Skin of body (tissue), 2 donors: Measurements from ENCODE around the gene OR2B3. TPM values are rescaled to one million over a fixed set of nuclear protein-coding genes. Genes with fewer than 3 reads are reported as not detected.
"Not testable (repeated sequence)": the region's sequence is repeated elsewhere in the genome, so short reads cannot be mapped to it uniquely, and the experiment has no call there.

Experiments used
- DNase-seq: peaks from one replicate; lab custom pipeline; 2025; lab: John Stamatoyannopoulos, UW
- total RNA-seq: library from RNA; depleted of rRNA; stranded (reverse); fragments of >200 nt; gene quantifications from one replicate; pipeline ENCODE4 v1.2.3, GENCODE V29; 2014

The OR2B3 gene
- total RNA-seq: not detected

- DNase-seq: no peak
These were observed at the start of gene OR2B3 for GRCh38 chr6:29087213-29087612. Gene OR2B3 (minus strand): TSS chr6:29087313. CDS start chr6:29087248, 65 bp downstream.

GRCh38 chr6:29131691-29132090 lies 44.6 kb upstream of the OR2B3 start:
- DNase-seq: no peak

GRCh38 chr6:29130644-29131043 lies 43.5 kb upstream of the OR2B3 start:
- DNase-seq: no peak

GRCh38 chr6:29129326-29130012 lies 42.4 kb upstream of the OR2B3 start:
- no peak for DNase-seq

GRCh38 chr6:29114964-29115363 lies 27.9 kb upstream of the OR2B3 start:
- DNase-seq: not testable (repeated sequence)

GRCh38 chr6:29112135-29112534 lies 25.0 kb upstream of the OR2B3 start:
- DNase-seq: no peak

- DNase-seq: no peak
These were observed 20.6 kb upstream of the OR2B3 start, which contains the start of gene OR2J3 for GRCh38 chr6:29107758-29108157. Gene OR2J3 (plus strand): TSS chr6:29108058. CDS start chr6:29111891, 3,833 bp downstream.

GRCh38 chr6:29099190-29099589 lies 12.1 kb upstream of the OR2B3 start, which contains the start of gene OR2J1:
Gene OR2J1 (plus strand): TSS chr6:29099490. CDS start chr6:29100943, 1,453 bp downstream.
- DNase-seq: no peak

GRCh38 chr6:29097803-29098202 lies 10.7 kb upstream of the OR2B3 start:
- DNase-seq: no peak

- DNase-seq: no peak
These were observed 5.8 kb upstream of the OR2B3 start for GRCh38 chr6:29092957-29093356.

- no peak for DNase-seq
These were observed 4.7 kb downstream of the OR2B3 start for GRCh38 chr6:29082457-29082856.

- DNase-seq: no peak
These were observed 5.8 kb downstream of the OR2B3 start for GRCh38 chr6:29081312-29081711.

GRCh38 chr6:29079203-29079602 lies 7.9 kb downstream of the OR2B3 start:
- DNase-seq: no peak

GRCh38 chr6:29071831-29072723 lies 15.0 kb downstream of the OR2B3 start:
- no peak for DNase-seq

GRCh38 chr6:29051680-29052079 lies 35.4 kb downstream of the OR2B3 start:
- DNase-seq: no peak

- DNase-seq: no peak
These were observed 42.0 kb downstream of the OR2B3 start, which contains the start of gene OR2W1 for GRCh38 chr6:29045075-29045474. Gene OR2W1 (minus strand): TSS chr6:29045175. CDS start chr6:29045175, 0 bp downstream.

Other genes starting within 250 kb of the OR2B3 start
- 48.0 TPM for gene TRIM27, start 163.3 kb downstream of the OR2B3 start, total RNA-seq
- gene ZNF311, start 82.0 kb downstream of the OR2B3 start, total RNA-seq: 1.5 TPM
- gene OR2W1, start 42.1 kb downstream of the OR2B3 start, total RNA-seq: not detected
- gene OR2J1, start 12.2 kb upstream of the OR2B3 start, total RNA-seq: not detected
- gene OR2J3, start 20.7 kb upstream of the OR2B3 start, total RNA-seq: not detected
- not detected for gene OR2J2, start 83.6 kb upstream of the OR2B3 start, total RNA-seq
- gene OR14J1, start 214.4 kb upstream of the OR2B3 start, total RNA-seq: not detected